DOHH2 (cell line): ENCODE results near the gene MAP2.
"Not testable (repeated sequence)": the region's sequence is repeated elsewhere in the genome, so short reads cannot be mapped to it uniquely, and the experiment has no call there.

Experiments
- H3F3A ChIP-seq: fragments of 200-600 bp; sonication (generic), shearing (Covaris generic); 2 replicates; pipeline ENCODE4 v1.6.0; 2016; ENCODE audit warnings: antibody characterized with exemption, mild to moderate bottlenecking; ENCODE audit not compliant: control insufficient read depth, insufficient read depth
- H3K27ac ChIP-seq: fragments of 200-600 bp; sonication (generic); 2 replicates; pipeline ENCODE4 v1.5.1; 2014; ENCODE audit warnings: low read depth, mild to moderate bottlenecking, low read length, moderate library complexity
- H3K27me3 ChIP-seq: fragments of 200-600 bp; sonication (generic); 2 replicates; pipeline ENCODE4 v1.6.1; 2014; ENCODE audit warnings: mild to moderate bottlenecking, low read length, mixed read lengths; ENCODE audit not compliant: control insufficient read depth
- H3K36me3 ChIP-seq: fragments of 200-600 bp; sonication (generic); 2 replicates; pipeline ENCODE4 v1.6.1; 2014; ENCODE audit warnings: mild to moderate bottlenecking, low read length, moderate library complexity, mixed read lengths; ENCODE audit not compliant: control insufficient read depth
- H3K4me1 ChIP-seq: fragments of 200-600 bp; sonication (generic); 2 replicates; pipeline ENCODE4 v1.6.1; 2014; ENCODE audit warnings: mild to moderate bottlenecking, low read length, mixed read lengths; ENCODE audit not compliant: control insufficient read depth
- H3K4me2 ChIP-seq: fragments of 200-600 bp; sonication (generic); 2 replicates; pipeline ENCODE4 v1.6.0; 2014; ENCODE audit warnings: mild to moderate bottlenecking, low read length, moderate library complexity
- H3K4me3 ChIP-seq: fragments of 200-600 bp; sonication (generic); 2 replicates; pipeline ENCODE4 v1.5.1; 2014; ENCODE audit warnings: mild to moderate bottlenecking, low read length, mixed read lengths
- H3K79me2 ChIP-seq: fragments of 200-600 bp; sonication (generic); 2 replicates; pipeline ENCODE4 v1.6.1; 2014; ENCODE audit warnings: mild to moderate bottlenecking, low read length, mixed read lengths; ENCODE audit not compliant: control insufficient read depth
- H3K9me2 ChIP-seq: fragments of 200-600 bp; sonication (generic); replicated peaks from 2 replicates; pipeline ENCODE4 v1.6.1; 2014; ENCODE audit warnings: mild to moderate bottlenecking, low read length, mixed read lengths; ENCODE audit not compliant: control insufficient read depth
- H3K9me3 ChIP-seq: fragments of 200-600 bp; sonication (generic); 2 replicates; pipeline ENCODE4 v1.6.1; 2014; ENCODE audit warnings: antibody characterized with exemption, low read length, mixed read lengths; ENCODE audit not compliant: control insufficient read depth, insufficient read depth
- H4K20me1 ChIP-seq: fragments of 200-600 bp; sonication (generic); 2 replicates; pipeline ENCODE4 v1.6.0; 2014; ENCODE audit warnings: low read depth, mild to moderate bottlenecking, antibody characterized with exemption, low read length, moderate library complexity; ENCODE audit not compliant: control insufficient read depth, insufficient read depth
- CTCF ChIP-seq: fragments of 200-600 bp; sonication (generic); IDR thresholded peaks from one replicate; pipeline ENCODE4 v1.5.1; 2014; ENCODE audit warnings: antibody characterized with exemption, mild to moderate bottlenecking, low read depth, low read length; ENCODE audit not compliant: poor library complexity, severe bottlenecking
- EZH2phosphoT487 ChIP-seq: fragments of 200-600 bp; sonication (generic); IDR thresholded peaks from 2 replicates; pipeline ENCODE4 v1.6.1; 2017; ENCODE audit warnings: borderline replicate concordance, mild to moderate bottlenecking, antibody characterized with exemption, low read length, moderate library complexity, mixed read lengths

Gene MAP2

GRCh38 chr2:209591021-209591420 is 167.2 kb downstream of the MAP2 start:
- no peaks in the 10 kb centered on the region for H3K79me2 ChIP-seq
- H3K27me3 ChIP-seq = no peaks in the 10 kb centered on the region
- H3F3A ChIP-seq = no peaks in the 10 kb centered on the region
- H3K27ac ChIP-seq = no peak overlapping the region
- no peaks in the 10 kb centered on the region for H3K4me1 ChIP-seq
- no peaks in the 10 kb centered on the region for H4K20me1 ChIP-seq
- no peaks in the 10 kb centered on the region for H3K9me3 ChIP-seq
- H3K4me3 ChIP-seq = no peak overlapping the region
- H3K9me2 ChIP-seq = no peaks in the 10 kb centered on the region
- no peaks in the 10 kb centered on the region for H3K36me3 ChIP-seq
- H3K4me2 ChIP-seq = no peak overlapping the region
- TF ChIP-seq EZH2phosphoT487 (no peak), CTCF (no peak)

DNA sequence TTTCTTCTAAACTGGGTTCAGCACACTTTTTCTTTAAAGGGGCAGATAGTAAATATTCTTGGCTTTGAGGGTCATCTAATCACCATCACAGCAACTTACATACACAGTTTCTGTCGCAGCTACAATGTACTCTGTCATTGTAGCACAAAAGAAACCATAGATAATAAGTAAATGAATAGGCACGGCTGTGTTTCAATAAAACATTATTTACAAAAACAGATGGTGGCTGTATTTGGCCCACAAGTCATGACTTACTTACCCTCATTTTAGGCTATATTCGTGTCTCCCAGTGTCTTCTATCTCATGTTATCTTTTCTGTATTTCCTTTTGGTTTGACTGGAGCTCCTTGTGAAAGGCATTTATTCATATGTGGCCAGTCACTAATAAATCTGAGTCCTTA is 168.3 kb downstream of the MAP2 start:
- Histone ChIP-seq H3K79me2 (no peaks in the 10 kb centered on the region), H3K9me3 (no peaks in the 10 kb centered on the region), H3K4me2 (no peak overlapping the region), H3K27me3 (no peaks in the 10 kb centered on the region), H3K9me2 (no peaks in the 10 kb centered on the region), H3F3A (no peaks in the 10 kb centered on the region), H3K27ac (no peak overlapping the region), H3K4me1 (no peaks in the 10 kb centered on the region), H4K20me1 (no peaks in the 10 kb centered on the region), H3K4me3 (no peak overlapping the region), H3K36me3 (no peaks in the 10 kb centered on the region)
- TF ChIP-seq EZH2phosphoT487 (no peak), CTCF (no peak)

- no peaks in the 10 kb centered on the region for H4K20me1 ChIP-seq
- H3K9me3 ChIP-seq = no peaks in the 10 kb centered on the region
- TF ChIP-seq EZH2phosphoT487 (no peak), CTCF (no peak)
- H3K79me2 ChIP-seq = no peaks in the 10 kb centered on the region
- H3K4me1 ChIP-seq = no peaks in the 10 kb centered on the region
- no peak overlapping the region for H3K4me3 ChIP-seq
- no peak overlapping the region for H3K4me2 ChIP-seq
- H3K27me3 ChIP-seq = no peaks in the 10 kb centered on the region
- H3F3A ChIP-seq = no peaks in the 10 kb centered on the region
- H3K36me3 ChIP-seq = no peaks in the 10 kb centered on the region
- no peak overlapping the region for H3K27ac ChIP-seq
- H3K9me2 ChIP-seq = no peaks in the 10 kb centered on the region
Observed at GRCh38 chr2:209593930-209594329, 170.1 kb downstream of the MAP2 start.

DNA sequence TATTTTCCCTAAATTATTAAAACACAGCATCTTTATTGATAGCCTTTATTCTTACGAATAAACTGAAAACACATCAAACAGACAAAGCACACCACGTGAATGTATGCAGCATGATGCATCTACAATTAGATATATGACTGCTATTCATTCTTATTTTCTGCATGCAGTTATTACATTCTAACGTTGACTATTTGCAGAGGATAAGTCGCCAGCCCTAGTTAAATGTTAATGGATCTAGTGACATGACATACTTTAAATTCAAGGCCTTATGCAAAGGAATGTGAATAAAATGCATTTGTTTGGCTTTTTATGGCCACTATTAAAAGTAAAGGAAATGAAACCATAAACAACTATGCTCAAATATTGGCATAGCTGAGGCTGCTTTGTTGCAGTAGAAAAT is 172.4 kb downstream of the MAP2 start:
- H3F3A ChIP-seq = no peaks in the 10 kb centered on the region
- H3K9me3 ChIP-seq = no peaks in the 10 kb centered on the region
- no peak overlapping the region for H3K27ac ChIP-seq
- no peaks in the 10 kb centered on the region for H3K36me3 ChIP-seq
- no peaks in the 10 kb centered on the region for H3K4me1 ChIP-seq
- no peaks in the 10 kb centered on the region for H3K27me3 ChIP-seq
- no peaks in the 10 kb centered on the region for H3K79me2 ChIP-seq
- H4K20me1 ChIP-seq = no peaks in the 10 kb centered on the region
- H3K4me3 ChIP-seq = no peak overlapping the region
- no peak for TF ChIP-seq EZH2phosphoT487
- no peak for TF ChIP-seq CTCF
- H3K9me2 ChIP-seq = no peaks in the 10 kb centered on the region
- no peak overlapping the region for H3K4me2 ChIP-seq

DNA sequence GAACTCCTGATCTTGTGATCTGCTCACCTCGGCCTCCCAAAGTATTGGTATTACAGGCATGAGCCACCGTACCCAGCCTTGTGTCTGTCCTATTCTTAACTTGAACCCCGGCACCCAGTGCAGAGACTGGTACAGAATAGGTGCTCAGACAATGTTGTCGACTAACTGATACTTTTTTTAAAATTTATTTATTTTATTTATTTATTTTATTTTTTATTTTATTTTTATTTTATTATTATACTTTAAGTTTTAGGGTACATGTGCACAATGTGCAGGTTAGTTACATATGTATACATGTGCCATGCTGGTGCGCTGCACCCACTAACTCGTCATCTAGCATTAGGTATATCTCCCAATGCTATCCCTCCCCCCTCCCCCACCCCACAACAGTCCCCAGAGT is 174.4 kb downstream of the MAP2 start:
- not testable (repeated sequence) for H3F3A ChIP-seq

More for the DNA sequence above, 174.4 kb downstream of the MAP2 start:
- H3K79me2 ChIP-seq, H3K9me2 ChIP-seq, H4K20me1 ChIP-seq, H3K4me3 ChIP-seq, H3K27me3 ChIP-seq, H3K36me3 ChIP-seq, H3K4me1 ChIP-seq, H3K9me3 ChIP-seq, H3K4me2 ChIP-seq, H3K27ac ChIP-seq: not testable (repeated sequence)
